ENCODE results near the gene TMEM132C.

The TMEM132C gene

GRCh38 chr12:128573907-128574306, 306.9 kb downstream of the TMEM132C start:
- no peak overlapping the region for H3K27ac ChIP-seq
- TF ChIP-seq CTCF (conservative IDR thresholded peaks at IDR 0.05) (no peak), ZFX (IDR thresholded peaks at IDR 0.05) (no peak)

- TF ChIP-seq ZFX (IDR thresholded peaks at IDR 0.05) (no peak), CTCF (conservative IDR thresholded peaks at IDR 0.05) (no peak)
- no peak overlapping the region for H3K27ac ChIP-seq
These were observed 311.1 kb downstream of the TMEM132C start for GRCh38 chr12:128578045-128578444.

GRCh38 chr12:128581321-128581761, 314.4 kb downstream of the TMEM132C start:
- H3K27ac ChIP-seq: no peak overlapping the region
- no peak for TF ChIP-seq CTCF (conservative IDR thresholded peaks at IDR 0.05)
- TF ChIP-seq ZFX (IDR thresholded peaks at IDR 0.05): no peak

GRCh38 chr12:128583453-128583852, 316.5 kb downstream of the TMEM132C start:
- TF ChIP-seq CTCF (conservative IDR thresholded peaks at IDR 0.05): peak; percentile 28
- TF ChIP-seq ZFX (IDR thresholded peaks at IDR 0.05): no peak
- no peak overlapping the region for H3K27ac ChIP-seq

- H3K27ac ChIP-seq: no peak overlapping the region
- TF ChIP-seq CTCF (conservative IDR thresholded peaks at IDR 0.05) (no peak), ZFX (IDR thresholded peaks at IDR 0.05) (no peak)
These were observed 319.6 kb downstream of the TMEM132C start for GRCh38 chr12:128586451-128587029.

GRCh38 chr12:128587918-128588317, 320.9 kb downstream of the TMEM132C start:
- TF ChIP-seq CTCF (conservative IDR thresholded peaks at IDR 0.05) (no peak), ZFX (IDR thresholded peaks at IDR 0.05) (no peak)

GRCh38 chr12:128592220-128592744, 325.3 kb downstream of the TMEM132C start:
- H3K27ac ChIP-seq: no peak overlapping the region
- TF ChIP-seq CTCF (conservative IDR thresholded peaks at IDR 0.05) (no peak), ZFX (IDR thresholded peaks at IDR 0.05) (no peak)

More at GRCh38 chr12:128587918-128588317, 320.9 kb downstream of the TMEM132C start:
- H3K27ac ChIP-seq: no peak overlapping the region

Measured in C4-2B (cell line).